ENCODE results near the gene MAD2L1BP. TPM values are rescaled to one million over a fixed set of nuclear protein-coding genes. Genes with fewer than 3 reads are reported as not detected.

MAD2L1BP gene
- polyA plus RNA-seq, 2 donors = 10.1 to 23.6 TPM

Other genes starting within 250 kb of the MAD2L1BP start
- gene ABCC10, start 208.3 kb upstream of the MAD2L1BP start, polyA plus RNA-seq = 10 to 100 TPM; 13.3 to 40.6 TPM
- 10 to 100 TPM; 11.3 to 18.7 TPM for gene DLK2, start 180.3 kb upstream of the MAD2L1BP start, polyA plus RNA-seq
- 10 to 100 TPM; 10.5 to 15.1 TPM for gene TJAP1, start 158.3 kb upstream of the MAD2L1BP start, polyA plus RNA-seq
- gene LRRC73, start 125.5 kb upstream of the MAD2L1BP start, polyA plus RNA-seq = under 1 TPM; 0.14 to 0.24 TPM
- gene YIPF3, start 118.9 kb upstream of the MAD2L1BP start, polyA plus RNA-seq = 10 to 100 TPM; 54.3 to 64.1 TPM
- 10 to 100 TPM; 21.5 to 38.9 TPM for gene POLR1C, start 118.8 kb upstream of the MAD2L1BP start, polyA plus RNA-seq
- gene XPO5, start 59.8 kb upstream of the MAD2L1BP start, polyA plus RNA-seq = 10 to 100 TPM; 10.1 to 14.3 TPM
- 1 to 10 TPM; 3.5 to 5.0 TPM for gene POLH, start 59.7 kb upstream of the MAD2L1BP start, polyA plus RNA-seq
- 10 to 100 TPM; 62.2 to 76.8 TPM for gene GTPBP2, start 6.6 kb upstream of the MAD2L1BP start, polyA plus RNA-seq
- under 1 TPM; 0.14 to 0.16 TPM for gene RSPH9, start 9.2 kb downstream of the MAD2L1BP start, polyA plus RNA-seq
- gene MRPS18A, start 52.0 kb downstream of the MAD2L1BP start, polyA plus RNA-seq = 10 to 100 TPM; 33.3 to 70.0 TPM
- gene VEGFA, start 134.4 kb downstream of the MAD2L1BP start, polyA plus RNA-seq = 100 to 1,000 TPM in 1 of 2 donors, 10 to 100 TPM in 1; 87.8 to 157 TPM

Data from esophagus (tissue), 2 donors.